Fibroblast of lung (primary cell): ENCODE data around the gene IQGAP2. TPM values are rescaled to one million over a fixed set of nuclear protein-coding genes. Genes with fewer than 3 reads are reported as not detected.

ENCODE experiments used
- DNase-seq, 2 donors: peaks; one replicate each; pipeline versions ENCODE4 v3.0.0 to v3.0.0-alpha.2; 2010; ENCODE audit warnings: low read depth in 2 of 2
- H2AFZ ChIP-seq: 2 replicates; pipeline ENCODE4 v1.5.1; 2012; ENCODE audit warnings: low read length, control low read depth, inconsistent platforms
- H3K27ac ChIP-seq: 2 replicates; pipeline ENCODE4 v1.5.1; 2011; ENCODE audit warnings: low read length, control low read depth; ENCODE audit not compliant: insufficient read depth
- H3K27me3 ChIP-seq: 2 replicates; pipeline ENCODE4 v1.5.1; 2011; ENCODE audit warnings: mild to moderate bottlenecking, low read length; ENCODE audit not compliant: control insufficient read depth, insufficient read depth
- H3K36me3 ChIP-seq: 2 replicates; pipeline ENCODE4 v1.5.1; 2011; ENCODE audit warnings: low read length; ENCODE audit not compliant: control insufficient read depth, insufficient read depth
- H3K4me1 ChIP-seq: 2 replicates; pipeline ENCODE4 v1.5.1; 2011; ENCODE audit warnings: low read length; ENCODE audit not compliant: control insufficient read depth, insufficient read depth; ENCODE audit errors: extremely low read depth
- H3K4me2 ChIP-seq: 2 replicates; pipeline ENCODE4 v1.5.1; 2011; ENCODE audit warnings: low read length, control low read depth; ENCODE audit not compliant: insufficient read depth; ENCODE audit errors: extremely low read depth
- H3K4me3 ChIP-seq, 4 experiments: fragments of 200-600 bp in 1 of 4; sonication (generic) in 1 of 4; replicated peaks in 1 of 4; 2 replicates each; pipeline ENCODE4 v1.5.1; 2011 to 2016; ENCODE audit warnings: low read length in 4 of 4, low read depth in 3 of 4, mild to moderate bottlenecking in 3 of 4, control low read depth in 2 of 4, inconsistent platforms in 1 of 4, mixed read lengths in 1 of 4; ENCODE audit not compliant: insufficient read depth in 1 of 4; ENCODE audit errors: control extremely low read depth in 1 of 4
- H3K79me2 ChIP-seq: 2 replicates; pipeline ENCODE4 v1.5.1; 2012; ENCODE audit warnings: mild to moderate bottlenecking, low read length, inconsistent platforms; ENCODE audit not compliant: control insufficient read depth, insufficient read depth
- H3K9ac ChIP-seq: 2 replicates; pipeline ENCODE4 v1.5.1; 2011; ENCODE audit warnings: mild to moderate bottlenecking, low read length, control low read depth; ENCODE audit not compliant: insufficient read depth
- H3K9me3 ChIP-seq: 2 replicates; pipeline ENCODE4 v1.5.1; 2012; ENCODE audit warnings: low read depth, low read length; ENCODE audit not compliant: control insufficient read depth, insufficient read depth
- H4K20me1 ChIP-seq: 2 replicates; pipeline ENCODE4 v1.5.1; 2011; ENCODE audit warnings: low read length; ENCODE audit not compliant: control insufficient read depth, insufficient read depth; ENCODE audit errors: extremely low read depth
- CTCF ChIP-seq, 2 donors: IDR thresholded peaks in 1 of 2; conservative IDR thresholded peaks in 1 of 2; 1 replicate in 1 of 2; 2 replicates in 1 of 2; pipeline ENCODE4 v1.5.1; 2011 to 2012; ENCODE audit warnings: low read length in 2 of 2, control low read depth in 1 of 2, inconsistent platforms in 1 of 2, low read depth in 1 of 2, mild to moderate bottlenecking in 1 of 2
- EZH2 ChIP-seq: IDR thresholded peaks from 2 replicates; pipeline ENCODE4 v1.5.1; 2012; ENCODE audit warnings: low read length, control low read depth, mild to moderate bottlenecking; ENCODE audit errors: missing control alignments
- polyA plus RNA-seq, 2 donors: library from polyadenylated mRNA; depleted of rRNA in 1 of 2; stranded (reverse) in 1 of 2; unstranded in 1 of 2; fragments of >200 nt; gene quantifications; 2 replicates each; pipeline ENCODE4 v1.2.1, GENCODE V29; 2011 to 2012; ENCODE audit warnings: missing spikeins in 1 of 2
- total RNA-seq: library from RNA; depleted of rRNA; stranded (reverse); fragments of >200 nt; gene quantifications from 2 replicates; pipeline ENCODE4 v1.2.1, GENCODE V29; 2014

Gene IQGAP2
- total and polyA plus RNA-seq, 2 donors (not counting 1 experiment from before 2014, with no cell fraction given): 5.1 to 7.9 TPM

GRCh38 chr5:76479281-76479680 lies 76.2 kb downstream of the IQGAP2 start:
- Histone ChIP-seq H3K27me3 (no peaks in the 10 kb centered on the region), H3K4me2 (no peak overlapping the region), H3K9me3 (no peaks in the 10 kb centered on the region), H3K27ac (no peak overlapping the region), H4K20me1 (no peaks in the 10 kb centered on the region), H3K9ac (no peak overlapping the region), H2AFZ (no peak overlapping the region), H3K4me1 (no peaks in the 10 kb centered on the region), H3K36me3 (no peaks in the 10 kb centered on the region), H3K79me2 (no peaks in the 10 kb centered on the region), H3K4me3 (no peak overlapping the region)
- DNase-seq: no peak
- TF ChIP-seq EZH2: no peak
- no peak for TF ChIP-seq CTCF (conservative IDR thresholded peaks at IDR 0.05 in 1 of 2, IDR thresholded peaks at IDR 0.05 in 1 of 2; ENCODE audit: low read depth in 1 of 2, low read length in 2 of 2)

DNA sequence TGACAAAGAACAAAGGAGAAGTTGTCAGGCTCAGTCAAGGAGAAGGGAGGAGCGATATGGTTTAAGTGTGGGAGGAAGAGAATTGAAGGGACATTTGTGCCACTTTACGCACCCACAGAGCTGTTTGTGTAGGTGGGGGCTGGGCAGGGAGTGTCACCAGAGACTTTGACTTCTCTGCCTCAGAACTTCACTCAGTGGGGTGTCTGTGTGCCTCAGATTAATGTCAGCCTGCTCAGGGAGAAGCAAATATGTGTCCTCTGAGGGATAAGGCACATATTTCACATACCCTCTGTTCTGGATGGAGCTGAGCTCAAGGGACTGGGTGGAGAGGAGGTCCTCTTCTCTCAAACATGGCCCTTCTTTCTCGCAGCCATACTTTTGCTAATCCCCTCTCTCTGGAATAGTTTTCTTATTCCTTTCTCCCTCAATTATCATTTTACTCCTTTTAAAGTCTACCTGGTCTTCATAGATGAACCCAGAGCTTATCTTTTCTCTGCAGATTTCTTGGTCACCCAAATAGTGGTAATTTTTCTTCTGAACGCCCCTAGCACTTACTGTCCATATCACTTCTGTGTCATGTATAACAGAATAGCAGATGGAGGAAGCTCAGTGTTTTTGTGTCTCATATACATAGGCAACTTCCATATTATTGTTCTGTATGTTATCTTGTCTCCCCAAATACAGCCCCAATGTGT lies 77.0 kb downstream of the IQGAP2 start:
- Histone ChIP-seq H3K36me3 (no peaks in the 10 kb centered on the region), H4K20me1 (no peaks in the 10 kb centered on the region), H3K4me1 (no peaks in the 10 kb centered on the region), H3K9ac (no peak overlapping the region), H3K9me3 (no peaks in the 10 kb centered on the region), H3K27me3 (no peaks in the 10 kb centered on the region), H3K4me3 (no peak overlapping the region), H3K27ac (no peak overlapping the region), H3K79me2 (no peaks in the 10 kb centered on the region), H2AFZ (no peak overlapping the region), H3K4me2 (no peak overlapping the region)
- DNase-seq: no peak
- TF ChIP-seq EZH2 (no peak), CTCF (conservative IDR thresholded peaks at IDR 0.05 in 1 of 2, IDR thresholded peaks at IDR 0.05 in 1 of 2; ENCODE audit: low read depth in 1 of 2, low read length in 2 of 2) (no peak)

DNA sequence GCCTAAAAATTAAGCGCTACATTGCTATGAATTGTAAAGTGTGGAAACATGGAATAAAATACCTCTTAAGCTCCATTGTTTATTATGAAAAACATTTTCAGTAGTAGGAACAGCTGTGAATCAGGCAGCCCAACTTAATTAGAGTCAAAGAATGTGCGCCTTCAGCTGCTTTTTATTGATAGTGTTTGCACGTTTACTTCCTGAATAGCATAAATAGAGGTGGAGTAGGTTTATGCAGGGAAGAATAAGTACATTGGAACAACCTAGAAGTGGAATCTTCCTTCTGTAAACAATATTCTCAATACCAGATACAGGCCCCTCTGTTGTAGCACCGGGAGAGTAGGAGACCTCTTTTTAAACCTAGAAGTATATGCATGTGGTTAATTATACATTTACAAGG lies 79.9 kb downstream of the IQGAP2 start:
- Histone ChIP-seq H4K20me1 (no peaks in the 10 kb centered on the region), H3K4me3 (no peak overlapping the region), H3K36me3 (no peaks in the 10 kb centered on the region), H3K9me3 (no peaks in the 10 kb centered on the region), H3K4me2 (no peak overlapping the region), H2AFZ (no peak overlapping the region), H3K79me2 (no peaks in the 10 kb centered on the region), H3K4me1 (no peaks in the 10 kb centered on the region), H3K27me3 (no peaks in the 10 kb centered on the region), H3K27ac (no peak overlapping the region), H3K9ac (no peak overlapping the region)
- TF ChIP-seq CTCF (conservative IDR thresholded peaks at IDR 0.05 in 1 of 2, IDR thresholded peaks at IDR 0.05 in 1 of 2; ENCODE audit: low read depth in 1 of 2, low read length in 2 of 2): no peak
- no peak for DNase-seq
